ENCODE results near the gene MICB.
A peak's percentile ranks its signal among the peaks of the same experiment; 100 is the strongest.

Gene MICB

DNA sequence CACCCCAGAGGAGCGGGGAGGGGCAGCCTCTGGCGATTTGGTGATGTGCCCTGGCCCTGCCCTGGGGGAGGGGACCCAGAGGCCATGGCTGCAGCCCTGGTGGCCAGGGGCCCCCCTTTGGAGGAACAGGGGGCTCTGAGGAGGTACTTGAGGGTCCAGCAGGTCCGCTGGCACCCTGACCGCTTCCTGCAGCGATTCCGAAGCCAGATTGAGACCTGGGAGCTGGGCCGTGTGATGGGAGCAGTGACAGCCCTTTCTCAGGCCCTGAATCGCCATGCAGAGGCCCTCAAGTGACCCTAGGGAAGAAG is 60.3 kb downstream of the MICB start:
- H3K9me3 ChIP-seq (ENCODE audit: control insufficient read depth, insufficient read depth, low read depth, low read length) = no peaks in the 10 kb centered on the region
- TF ChIP-seq, protein P1, sequence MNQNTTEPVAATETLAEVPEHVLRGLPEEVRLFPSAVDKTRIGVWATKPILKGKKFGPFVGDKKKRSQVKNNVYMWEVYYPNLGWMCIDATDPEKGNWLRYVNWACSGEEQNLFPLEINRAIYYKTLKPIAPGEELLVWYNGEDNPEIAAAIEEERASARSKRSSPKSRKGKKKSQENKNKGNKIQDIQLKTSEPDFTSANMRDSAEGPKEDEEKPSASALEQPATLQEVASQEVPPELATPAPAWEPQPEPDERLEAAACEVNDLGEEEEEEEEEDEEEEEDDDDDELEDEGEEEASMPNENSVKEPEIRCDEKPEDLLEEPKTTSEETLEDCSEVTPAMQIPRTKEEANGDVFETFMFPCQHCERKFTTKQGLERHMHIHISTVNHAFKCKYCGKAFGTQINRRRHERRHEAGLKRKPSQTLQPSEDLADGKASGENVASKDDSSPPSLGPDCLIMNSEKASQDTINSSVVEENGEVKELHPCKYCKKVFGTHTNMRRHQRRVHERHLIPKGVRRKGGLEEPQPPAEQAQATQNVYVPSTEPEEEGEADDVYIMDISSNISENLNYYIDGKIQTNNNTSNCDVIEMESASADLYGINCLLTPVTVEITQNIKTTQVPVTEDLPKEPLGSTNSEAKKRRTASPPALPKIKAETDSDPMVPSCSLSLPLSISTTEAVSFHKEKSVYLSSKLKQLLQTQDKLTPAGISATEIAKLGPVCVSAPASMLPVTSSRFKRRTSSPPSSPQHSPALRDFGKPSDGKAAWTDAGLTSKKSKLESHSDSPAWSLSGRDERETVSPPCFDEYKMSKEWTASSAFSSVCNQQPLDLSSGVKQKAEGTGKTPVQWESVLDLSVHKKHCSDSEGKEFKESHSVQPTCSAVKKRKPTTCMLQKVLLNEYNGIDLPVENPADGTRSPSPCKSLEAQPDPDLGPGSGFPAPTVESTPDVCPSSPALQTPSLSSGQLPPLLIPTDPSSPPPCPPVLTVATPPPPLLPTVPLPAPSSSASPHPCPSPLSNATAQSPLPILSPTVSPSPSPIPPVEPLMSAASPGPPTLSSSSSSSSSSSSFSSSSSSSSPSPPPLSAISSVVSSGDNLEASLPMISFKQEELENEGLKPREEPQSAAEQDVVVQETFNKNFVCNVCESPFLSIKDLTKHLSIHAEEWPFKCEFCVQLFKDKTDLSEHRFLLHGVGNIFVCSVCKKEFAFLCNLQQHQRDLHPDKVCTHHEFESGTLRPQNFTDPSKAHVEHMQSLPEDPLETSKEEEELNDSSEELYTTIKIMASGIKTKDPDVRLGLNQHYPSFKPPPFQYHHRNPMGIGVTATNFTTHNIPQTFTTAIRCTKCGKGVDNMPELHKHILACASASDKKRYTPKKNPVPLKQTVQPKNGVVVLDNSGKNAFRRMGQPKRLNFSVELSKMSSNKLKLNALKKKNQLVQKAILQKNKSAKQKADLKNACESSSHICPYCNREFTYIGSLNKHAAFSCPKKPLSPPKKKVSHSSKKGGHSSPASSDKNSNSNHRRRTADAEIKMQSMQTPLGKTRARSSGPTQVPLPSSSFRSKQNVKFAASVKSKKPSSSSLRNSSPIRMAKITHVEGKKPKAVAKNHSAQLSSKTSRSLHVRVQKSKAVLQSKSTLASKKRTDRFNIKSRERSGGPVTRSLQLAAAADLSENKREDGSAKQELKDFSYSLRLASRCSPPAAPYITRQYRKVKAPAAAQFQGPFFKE (tag by site-specific recombination; IDR thresholded peaks at IDR 0.05; ENCODE audit: borderline replicate concordance) = no peak
- no peak for TF ChIP-seq ZNF121 (tag by site-specific recombination; IDR thresholded peaks at IDR 0.05)
- POLR2A ChIA-PET = no interaction called here
- no peaks in the 10 kb centered on the region for H3K4me1 ChIP-seq (ENCODE audit: control insufficient read depth, insufficient read depth, low read length)
- H3K36me3 ChIP-seq (ENCODE audit: control insufficient read depth in 2 of 2, insufficient read depth in 1 of 2, low read length in 2 of 2) = peaks cover 17 to 67% of the 10 kb centered on the region in 2 experiments; a peak in 2 of 3 replicates
- H3K27ac ChIP-seq (ENCODE audit: extremely low read depth, low read depth, low read length) = no peak overlapping the region
- H3K4me3 ChIP-seq (ENCODE audit: low read depth, low read length) = no peak overlapping the region
- CTCF ChIA-PET = interaction anchor here (1.4 to 4.1 kb wide), 3 partner anchors 38 to 65 kb away, joined by 3 to 29 read pairs (median 8); no protein-coding TSS in a partner anchor

GRCh38 chr6:31558631-31559500 is 60.9 kb downstream of the MICB start:
- Histone ChIP-seq H3K36me3 (ENCODE audit: control insufficient read depth in 2 of 2, insufficient read depth in 1 of 2, low read length in 2 of 2) (peaks cover 12 to 61% of the 10 kb centered on the region in 2 experiments; a peak in 2 of 3 replicates), H3K4me3 (ENCODE audit: low read depth, low read length) (no peak overlapping the region), H3K9me3 (ENCODE audit: control insufficient read depth, insufficient read depth, low read depth, low read length) (no peaks in the 10 kb centered on the region), H3K4me1 (ENCODE audit: control insufficient read depth, insufficient read depth, low read length) (no peaks in the 10 kb centered on the region), H3K27ac (ENCODE audit: extremely low read depth, low read depth, low read length) (no peak overlapping the region)
- POLR2A ChIA-PET = no interaction called here
- CTCF ChIA-PET = interaction anchor here (1.1 to 4.1 kb wide), 6 partner anchors 13 to 66 kb away, joined by 3 to 29 read pairs (median 6); partner anchors contain the start of genes ATP6V1G2 and LST1
- TF ChIP-seq ZNF138 (tag by site-specific recombination; IDR thresholded peaks at IDR 0.05; ENCODE audit: borderline replicate concordance) (no peak), HOXC10 (CRISPR knock-in tag; IDR thresholded peaks at IDR 0.05) (no peak), ZFHX2 (tag by site-specific recombination; conservative IDR thresholded peaks at IDR 0.05) (peak; percentile 51), SCRT1 (tag by site-specific recombination; IDR thresholded peaks at IDR 0.05; ENCODE audit: borderline replicate concordance) (no peak), ZNF292 (tag by site-specific recombination; IDR thresholded peaks at IDR 0.05; ENCODE audit: borderline replicate concordance, low read depth) (no peak), ZNF791 (tag by site-specific recombination; IDR thresholded peaks at IDR 0.05) (no peak)
- TF ChIP-seq, protein P2, sequence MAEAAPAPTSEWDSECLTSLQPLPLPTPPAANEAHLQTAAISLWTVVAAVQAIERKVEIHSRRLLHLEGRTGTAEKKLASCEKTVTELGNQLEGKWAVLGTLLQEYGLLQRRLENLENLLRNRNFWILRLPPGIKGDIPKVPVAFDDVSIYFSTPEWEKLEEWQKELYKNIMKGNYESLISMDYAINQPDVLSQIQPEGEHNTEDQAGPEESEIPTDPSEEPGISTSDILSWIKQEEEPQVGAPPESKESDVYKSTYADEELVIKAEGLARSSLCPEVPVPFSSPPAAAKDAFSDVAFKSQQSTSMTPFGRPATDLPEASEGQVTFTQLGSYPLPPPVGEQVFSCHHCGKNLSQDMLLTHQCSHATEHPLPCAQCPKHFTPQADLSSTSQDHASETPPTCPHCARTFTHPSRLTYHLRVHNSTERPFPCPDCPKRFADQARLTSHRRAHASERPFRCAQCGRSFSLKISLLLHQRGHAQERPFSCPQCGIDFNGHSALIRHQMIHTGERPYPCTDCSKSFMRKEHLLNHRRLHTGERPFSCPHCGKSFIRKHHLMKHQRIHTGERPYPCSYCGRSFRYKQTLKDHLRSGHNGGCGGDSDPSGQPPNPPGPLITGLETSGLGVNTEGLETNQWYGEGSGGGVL (tag by site-specific recombination; IDR thresholded peaks at IDR 0.05) = no peak

GRCh38 chr6:31559606-31559957 is 61.6 kb downstream of the MICB start:
- H3K9me3 ChIP-seq (ENCODE audit: control insufficient read depth, insufficient read depth, low read depth, low read length) = no peaks in the 10 kb centered on the region
- H3K4me1 ChIP-seq (ENCODE audit: control insufficient read depth, insufficient read depth, low read length) = no peaks in the 10 kb centered on the region
- POLR2A ChIA-PET = interaction anchor here (1.3 kb wide), 1 partner anchor 17 kb away, joined by 3 read pairs; no protein-coding TSS in a partner anchor
- CTCF ChIA-PET = interaction anchor here (1.1 to 4.1 kb wide), 6 partner anchors 13 to 38 kb away, joined by 3 to 29 read pairs (median 4); partner anchors contain the start of genes ATP6V1G2 and LST1
- TF ChIP-seq ZNF555 (tag by site-specific recombination; conservative IDR thresholded peaks at IDR 0.05) = no peak
- no peak for TF ChIP-seq ZNF777 (tag by site-specific recombination; IDR thresholded peaks at IDR 0.05; ENCODE audit: borderline replicate concordance)
- no peak for TF ChIP-seq ZNF391 (tag by site-specific recombination; IDR thresholded peaks at IDR 0.05; ENCODE audit: borderline replicate concordance, low read depth)
- no peak for TF ChIP-seq REPIN1 (tag by site-specific recombination; IDR thresholded peaks at IDR 0.05; ENCODE audit: low read depth)
- TF ChIP-seq ZNF157 (tag by site-specific recombination; IDR thresholded peaks at IDR 0.05) = no peak
- TF ChIP-seq ZBTB21 (tag by site-specific recombination; IDR thresholded peaks at IDR 0.05) = no peak
- TF ChIP-seq, protein P3, sequence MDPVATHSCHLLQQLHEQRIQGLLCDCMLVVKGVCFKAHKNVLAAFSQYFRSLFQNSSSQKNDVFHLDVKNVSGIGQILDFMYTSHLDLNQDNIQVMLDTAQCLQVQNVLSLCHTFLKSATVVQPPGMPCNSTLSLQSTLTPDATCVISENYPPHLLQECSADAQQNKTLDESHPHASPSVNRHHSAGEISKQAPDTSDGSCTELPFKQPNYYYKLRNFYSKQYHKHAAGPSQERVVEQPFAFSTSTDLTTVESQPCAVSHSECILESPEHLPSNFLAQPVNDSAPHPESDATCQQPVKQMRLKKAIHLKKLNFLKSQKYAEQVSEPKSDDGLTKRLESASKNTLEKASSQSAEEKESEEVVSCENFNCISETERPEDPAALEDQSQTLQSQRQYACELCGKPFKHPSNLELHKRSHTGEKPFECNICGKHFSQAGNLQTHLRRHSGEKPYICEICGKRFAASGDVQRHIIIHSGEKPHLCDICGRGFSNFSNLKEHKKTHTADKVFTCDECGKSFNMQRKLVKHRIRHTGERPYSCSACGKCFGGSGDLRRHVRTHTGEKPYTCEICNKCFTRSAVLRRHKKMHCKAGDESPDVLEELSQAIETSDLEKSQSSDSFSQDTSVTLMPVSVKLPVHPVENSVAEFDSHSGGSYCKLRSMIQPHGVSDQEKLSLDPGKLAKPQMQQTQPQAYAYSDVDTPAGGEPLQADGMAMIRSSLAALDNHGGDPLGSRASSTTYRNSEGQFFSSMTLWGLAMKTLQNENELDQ (tag by site-specific recombination; IDR thresholded peaks at IDR 0.05; ENCODE audit: low read depth) = no peak
- TF ChIP-seq ZBTB48 (tag by site-specific recombination; IDR thresholded peaks at IDR 0.05) = no peak
- no peak for TF ChIP-seq ZNF16 (tag by site-specific recombination; IDR thresholded peaks at IDR 0.05; ENCODE audit: low read depth)
- no peak overlapping the region for H3K4me3 ChIP-seq (ENCODE audit: low read depth, low read length)
- peaks cover 6 to 55% of the 10 kb centered on the region in 2 experiments; a peak in 2 of 3 replicates for H3K36me3 ChIP-seq (ENCODE audit: control insufficient read depth in 2 of 2, insufficient read depth in 1 of 2, low read length in 2 of 2)
- no peak overlapping the region for H3K27ac ChIP-seq (ENCODE audit: extremely low read depth, low read depth, low read length)
